ENCODE measurements around the gene NRAS.

DNA sequence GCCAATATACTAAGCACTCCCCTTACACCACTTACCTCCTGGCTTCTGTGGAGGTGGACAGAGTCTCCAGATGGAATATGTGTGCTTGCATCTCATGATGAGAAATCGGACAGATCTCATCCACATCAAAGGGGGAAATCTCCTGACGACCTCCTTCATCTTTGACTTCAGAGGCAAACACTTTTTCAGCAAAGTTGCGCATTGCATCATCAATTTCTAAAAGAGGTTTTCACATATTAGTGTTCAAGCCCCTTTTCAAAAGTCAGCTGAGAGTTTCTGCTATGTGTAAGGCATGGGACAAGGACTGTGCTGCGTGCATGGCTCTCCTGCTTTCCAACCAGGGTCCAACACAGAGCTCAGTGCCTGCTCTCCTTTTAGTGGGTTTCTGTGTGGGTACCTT is 28.0 kb downstream of the NRAS start:
- TF ChIP-seq, protein P1, sequence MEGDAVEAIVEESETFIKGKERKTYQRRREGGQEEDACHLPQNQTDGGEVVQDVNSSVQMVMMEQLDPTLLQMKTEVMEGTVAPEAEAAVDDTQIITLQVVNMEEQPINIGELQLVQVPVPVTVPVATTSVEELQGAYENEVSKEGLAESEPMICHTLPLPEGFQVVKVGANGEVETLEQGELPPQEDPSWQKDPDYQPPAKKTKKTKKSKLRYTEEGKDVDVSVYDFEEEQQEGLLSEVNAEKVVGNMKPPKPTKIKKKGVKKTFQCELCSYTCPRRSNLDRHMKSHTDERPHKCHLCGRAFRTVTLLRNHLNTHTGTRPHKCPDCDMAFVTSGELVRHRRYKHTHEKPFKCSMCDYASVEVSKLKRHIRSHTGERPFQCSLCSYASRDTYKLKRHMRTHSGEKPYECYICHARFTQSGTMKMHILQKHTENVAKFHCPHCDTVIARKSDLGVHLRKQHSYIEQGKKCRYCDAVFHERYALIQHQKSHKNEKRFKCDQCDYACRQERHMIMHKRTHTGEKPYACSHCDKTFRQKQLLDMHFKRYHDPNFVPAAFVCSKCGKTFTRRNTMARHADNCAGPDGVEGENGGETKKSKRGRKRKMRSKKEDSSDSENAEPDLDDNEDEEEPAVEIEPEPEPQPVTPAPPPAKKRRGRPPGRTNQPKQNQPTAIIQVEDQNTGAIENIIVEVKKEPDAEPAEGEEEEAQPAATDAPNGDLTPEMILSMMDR (IDR thresholded peaks at IDR 0.05) = no peak
- TF ChIP-seq POLR2AphosphoS5 (IDR thresholded peaks at IDR 0.05) (no peak), POLR2A (IDR thresholded peaks at IDR 0.05) (no peak)
